Calu3 (cell line): ENCODE measurements around the gene FBXL17. TPM values are rescaled to one million over a fixed set of nuclear protein-coding genes. Genes with fewer than 3 reads are reported as not detected.

Source experiments
- BruUV-seq: library from RNA; stranded (reverse); fragments of 400-500 nt; replicated peaks from 2 replicates; lab custom pipeline; 2021; lab: Mats Ljungman, UMichigan
- CTCF ChIA-PET: fragments of 300-600 bp; sonication (Branson Sonifier 250); formaldehyde crosslinking; loops from one replicate; lab custom pipeline; 2022; ENCODE audit warnings: antibody characterized with exemption; lab: Charles Lee
- DNase-seq: peaks from one replicate; pipeline ENCODE4 v3.0.0; 2022
- H3K27ac Mint-ChIP-seq: one replicate; pipeline ENCODE4 v1.8.0; 2022; ENCODE audit warnings: mixed read lengths; ENCODE audit not compliant: unreplicated experiment
- H3K27me3 Mint-ChIP-seq: one replicate; pipeline ENCODE4 v1.8.0; 2022; ENCODE audit warnings: mixed read lengths; ENCODE audit not compliant: unreplicated experiment
- H3K36me3 Mint-ChIP-seq: one replicate; pipeline ENCODE4 v1.8.0; 2022; ENCODE audit warnings: mild to moderate bottlenecking, moderate library complexity, mixed read lengths; ENCODE audit not compliant: insufficient read depth, unreplicated experiment
- H3K4me1 Mint-ChIP-seq: one replicate; pipeline ENCODE4 v1.8.0; 2022; ENCODE audit warnings: mild to moderate bottlenecking, low read depth, mixed read lengths; ENCODE audit not compliant: unreplicated experiment
- H3K4me3 Mint-ChIP-seq: one replicate; pipeline ENCODE4 v1.8.0; 2022; ENCODE audit warnings: mild to moderate bottlenecking, low read depth, moderate library complexity, mixed read lengths; ENCODE audit not compliant: unreplicated experiment
- H3K9me3 Mint-ChIP-seq: one replicate; pipeline ENCODE4 v1.8.0; 2022; ENCODE audit warnings: low read depth, mixed read lengths; ENCODE audit not compliant: unreplicated experiment
- CTCF ChIP-seq: fragments of 200-600 bp; IDR thresholded peaks from one replicate; pipeline ENCODE4 v1.8.0; 2022; ENCODE audit warnings: antibody characterized with exemption; ENCODE audit not compliant: unreplicated experiment
- intact Hi-C: fragments of 100-400 bp; cut with micrococcal nuclease; formaldehyde crosslinking; loops from one replicate; pipeline ENCODE4 v1.10.0; 2022; ENCODE audit not compliant: unreplicated experiment
- total RNA-seq: library from RNA; stranded (reverse); gene quantifications from 2 replicates; pipeline ENCODE4 v1.2.3, GENCODE V29; 2022

The FBXL17 gene
- total RNA-seq, 1 experiment from 2014 or later: 19.6 TPM

GRCh38 chr5:108149369-108149768 is 232.5 kb downstream of the FBXL17 start:
- no TSS peak for BruUV-seq
- Mint-ChIP-seq H3K9me3 (no peaks in the 10 kb centered on the region), H3K36me3 (no peaks in the 10 kb centered on the region)

GRCh38 chr5:108148715-108149139 is 233.2 kb downstream of the FBXL17 start:
- intact Hi-C loops: loop anchor here (1.0 kb wide), 1 partner anchor 197 kb away; no protein-coding TSS in a partner anchor

More at GRCh38 chr5:108149369-108149768, 232.5 kb downstream of the FBXL17 start:
- DNase-seq: no peak
- H3K4me1 Mint-ChIP-seq: no peaks in the 10 kb centered on the region
- intact Hi-C loops: no loop called here
- CTCF ChIA-PET: interaction anchor here (1.5 kb wide), 1 partner anchor 111 kb away, joined by 3 read pairs; no protein-coding TSS in a partner anchor
- H3K4me3 Mint-ChIP-seq: no peak overlapping the region
- H3K27ac Mint-ChIP-seq: no peak overlapping the region
- no peak for TF ChIP-seq CTCF
- no peaks in the 10 kb centered on the region for H3K27me3 Mint-ChIP-seq

GRCh38 chr5:108146222-108146621 is 235.7 kb downstream of the FBXL17 start:
- intact Hi-C loops: no loop called here

More at GRCh38 chr5:108148715-108149139, 233.2 kb downstream of the FBXL17 start:
- CTCF ChIA-PET: no interaction called here
- Mint-ChIP-seq H3K9me3 (no peaks in the 10 kb centered on the region), H3K4me1 (no peaks in the 10 kb centered on the region), H3K27ac (no peak overlapping the region), H3K4me3 (no peak overlapping the region), H3K27me3 (no peaks in the 10 kb centered on the region), H3K36me3 (no peaks in the 10 kb centered on the region)
- peak; percentile 61 for TF ChIP-seq CTCF
- peak; percentile 6 for DNase-seq
- BruUV-seq: no TSS peak

GRCh38 chr5:108145351-108145750 is 236.5 kb downstream of the FBXL17 start:
- intact Hi-C loops: no loop called here
- Mint-ChIP-seq H3K4me3 (no peak overlapping the region), H3K27ac (no peak overlapping the region), H3K4me1 (no peaks in the 10 kb centered on the region), H3K9me3 (no peaks in the 10 kb centered on the region), H3K36me3 (no peaks in the 10 kb centered on the region), H3K27me3 (no peaks in the 10 kb centered on the region)
- BruUV-seq: no TSS peak
- TF ChIP-seq CTCF: no peak
- CTCF ChIA-PET: interaction anchor here (0.5 to 0.6 kb wide), 2 partner anchors 682 to 1389 kb away, joined by 3 to 6 read pairs; no protein-coding TSS in a partner anchor
- no peak for DNase-seq

More at GRCh38 chr5:108146222-108146621, 235.7 kb downstream of the FBXL17 start:
- no TSS peak for BruUV-seq
- no peaks in the 10 kb centered on the region for H3K36me3 Mint-ChIP-seq
- H3K4me3 Mint-ChIP-seq: no peak overlapping the region
- H3K4me1 Mint-ChIP-seq: no peaks in the 10 kb centered on the region
- no peaks in the 10 kb centered on the region for H3K27me3 Mint-ChIP-seq
- no peaks in the 10 kb centered on the region for H3K9me3 Mint-ChIP-seq
- no peak overlapping the region for H3K27ac Mint-ChIP-seq
- no peak for DNase-seq
- TF ChIP-seq CTCF: no peak
- CTCF ChIA-PET: no interaction called here
